Erythroblast (primary cell): ENCODE measurements around the gene HNF1A.
A peak's percentile ranks its signal among the peaks of the same experiment; 100 is the strongest.

Source experiments
- DNase-seq, 2 experiments: peaks; one replicate each; lab custom pipeline; 2025; lab: John Stamatoyannopoulos, UW
- GATA1 ChIP-seq: IDR thresholded peaks from 2 replicates; pipeline ENCODE4 v1.6.1; 2011; ENCODE audit warnings: low read depth, mild to moderate bottlenecking, control low read depth, low read length, moderate library complexity
- POLR2A ChIP-seq: IDR thresholded peaks from 2 replicates; pipeline ENCODE4 v1.6.1; 2011; ENCODE audit warnings: mild to moderate bottlenecking, low read length

Gene HNF1A

DNA sequence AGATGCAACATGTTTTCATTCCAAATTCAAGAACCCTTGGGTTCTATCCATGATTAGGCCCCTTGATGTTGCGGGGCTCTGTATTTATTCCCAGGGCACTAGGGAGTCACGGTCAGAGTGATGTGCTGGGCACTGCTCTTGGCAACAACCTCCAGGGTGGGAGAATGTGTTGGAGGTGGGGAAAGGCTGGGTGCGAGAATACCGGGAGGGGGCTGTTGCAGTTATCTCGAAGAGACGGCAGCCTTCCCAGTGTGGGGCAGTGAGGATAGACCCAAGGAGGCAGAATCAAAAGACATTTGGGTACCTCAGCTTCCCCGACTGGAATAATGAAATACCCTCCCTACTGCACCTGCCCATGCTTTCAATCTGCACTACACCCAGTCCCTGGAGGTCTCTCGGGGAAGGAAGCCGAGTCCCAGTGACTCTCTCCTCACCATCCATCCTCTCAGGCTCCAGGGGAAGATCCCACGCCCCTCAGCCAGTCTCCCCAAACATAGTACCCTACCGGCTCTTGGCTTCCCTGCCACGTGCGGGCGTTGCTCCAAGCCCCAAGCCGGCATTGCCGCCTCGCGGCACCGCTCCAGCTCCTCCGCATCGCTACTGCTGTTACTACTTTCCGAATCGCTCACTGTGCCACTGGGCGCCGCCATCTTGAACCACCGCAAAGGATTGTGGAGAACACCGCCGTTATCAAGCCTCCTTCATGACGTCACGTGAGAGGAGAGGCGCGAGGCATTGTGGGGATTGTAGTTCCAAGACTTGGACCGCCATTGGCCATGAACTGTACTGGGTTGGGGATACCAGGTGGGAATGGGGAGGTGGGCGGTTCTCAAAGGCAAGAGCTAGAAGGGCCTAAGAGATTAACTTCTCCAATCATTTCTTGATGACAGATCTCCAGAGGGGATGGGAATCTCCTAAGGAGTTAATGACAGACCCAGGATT lies 37.8 kb downstream of the HNF1A start, which contains the start of gene C12orf43:
C12orf43 (minus strand) TSS at position 663 of the 942 bp plus-strand sequence; CDS start at position 650, 13 bp downstream.
- DNase-seq: peak; percentile 92 to 95
- TF ChIP-seq POLR2A (peak; percentile 81), GATA1 (no peak)

DNA sequence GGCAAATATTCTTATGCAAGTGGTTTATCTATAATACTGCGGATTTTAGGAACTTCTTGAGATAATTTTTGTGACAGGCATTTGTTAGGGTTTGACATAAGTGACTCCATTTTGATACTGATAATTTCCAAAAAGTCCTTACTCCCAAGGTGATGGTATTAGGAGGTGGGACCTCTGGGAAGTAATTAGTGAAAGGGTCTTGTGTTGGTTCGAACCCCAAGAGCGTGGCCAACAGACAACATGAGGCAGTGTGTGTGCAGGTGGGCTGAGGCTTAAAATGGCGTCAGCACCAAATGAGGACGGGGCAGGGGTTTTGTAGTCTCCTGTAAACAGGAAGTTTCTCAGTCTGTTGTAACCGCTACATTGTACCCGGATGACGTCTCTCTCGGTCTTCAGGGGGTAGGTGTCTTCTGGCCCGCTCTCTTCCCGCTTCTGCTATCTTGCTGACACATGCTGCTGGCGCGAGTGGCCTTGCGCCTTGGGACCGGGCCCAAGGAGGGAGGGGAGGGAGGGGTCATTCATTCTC lies 39.7 kb downstream of the HNF1A start:
- DNase-seq: no peak
- TF ChIP-seq POLR2A (no peak), GATA1 (no peak)

DNA sequence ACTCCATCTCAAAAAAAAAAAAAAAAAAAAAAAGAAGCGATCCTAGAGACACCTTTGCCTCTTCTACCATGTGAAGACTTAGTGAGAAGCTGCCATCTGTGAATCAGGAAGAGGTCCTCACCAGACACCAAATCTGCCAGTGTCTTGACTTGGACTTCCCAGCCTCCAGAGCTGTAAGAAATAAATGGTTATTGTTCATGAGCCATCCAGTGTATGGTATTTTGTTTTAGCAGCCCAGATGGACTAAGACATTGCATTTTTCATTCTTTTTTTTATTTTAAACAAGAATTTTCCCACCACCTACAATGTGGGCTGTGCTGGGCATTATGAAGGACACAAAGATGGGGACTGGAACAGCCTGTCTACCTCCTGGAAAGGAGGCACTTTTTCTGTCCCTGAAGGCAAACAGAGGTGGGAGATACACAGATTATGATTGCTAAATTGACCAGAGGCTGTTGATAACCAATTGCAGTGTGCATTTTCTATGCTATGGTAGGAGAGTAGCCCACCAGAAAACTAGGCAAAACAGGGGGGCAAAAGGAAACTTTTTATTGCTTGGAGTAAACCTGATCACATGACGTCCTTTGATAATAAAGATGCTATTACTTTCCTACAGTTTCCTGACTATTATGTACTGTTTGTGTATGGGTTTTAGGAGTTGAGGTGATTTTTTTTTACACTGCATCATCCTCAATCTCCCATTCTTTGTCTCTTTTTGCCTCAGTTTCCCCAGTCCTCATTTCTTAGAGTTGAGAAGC lies 40.7 kb downstream of the HNF1A start:
- TF ChIP-seq POLR2A (no peak), GATA1 (no peak)
- DNase-seq: no peak

DNA sequence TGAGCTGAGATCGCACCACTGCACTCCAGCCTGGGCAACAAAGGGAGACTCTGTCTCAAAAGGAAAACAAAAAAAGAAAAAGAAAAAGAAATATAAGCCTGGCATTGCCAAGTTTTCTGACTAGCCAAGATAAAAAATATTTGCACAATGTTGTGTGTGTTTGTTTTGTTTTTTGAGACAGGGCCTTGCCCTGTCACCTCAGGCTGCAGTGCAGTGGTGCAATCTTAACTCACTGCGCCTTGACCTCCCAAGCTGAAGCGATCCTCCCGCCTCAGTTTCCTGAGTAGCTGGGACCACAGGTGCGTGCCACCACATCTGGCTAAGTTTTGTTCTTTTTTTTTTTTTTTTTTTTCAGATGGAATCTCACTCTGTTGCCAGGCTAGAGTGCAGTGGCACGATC lies 43.4 kb downstream of the HNF1A start:
- TF ChIP-seq GATA1 (no peak), POLR2A (no peak)
- DNase-seq: no peak

DNA sequence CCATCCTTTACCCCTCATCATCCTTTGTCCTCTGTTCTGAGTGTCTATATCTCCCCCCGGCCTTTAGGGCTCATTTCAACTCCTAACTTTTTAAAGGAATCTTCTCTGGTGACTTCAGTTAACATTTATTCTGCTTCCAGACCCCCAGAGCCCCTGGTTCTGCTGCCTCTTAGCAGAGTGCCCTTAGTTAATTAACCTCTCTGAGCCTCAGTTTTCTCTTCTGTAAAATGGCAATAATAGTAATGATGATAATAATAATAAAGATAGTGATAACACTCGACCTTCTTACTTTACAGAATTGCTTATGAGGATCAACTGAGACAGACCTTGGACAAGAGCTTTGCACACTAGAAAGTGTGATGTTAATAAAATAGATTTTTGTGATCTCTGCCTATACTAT lies 44.4 kb downstream of the HNF1A start:
- DNase-seq: no peak
- TF ChIP-seq POLR2A (no peak), GATA1 (no peak)

DNA sequence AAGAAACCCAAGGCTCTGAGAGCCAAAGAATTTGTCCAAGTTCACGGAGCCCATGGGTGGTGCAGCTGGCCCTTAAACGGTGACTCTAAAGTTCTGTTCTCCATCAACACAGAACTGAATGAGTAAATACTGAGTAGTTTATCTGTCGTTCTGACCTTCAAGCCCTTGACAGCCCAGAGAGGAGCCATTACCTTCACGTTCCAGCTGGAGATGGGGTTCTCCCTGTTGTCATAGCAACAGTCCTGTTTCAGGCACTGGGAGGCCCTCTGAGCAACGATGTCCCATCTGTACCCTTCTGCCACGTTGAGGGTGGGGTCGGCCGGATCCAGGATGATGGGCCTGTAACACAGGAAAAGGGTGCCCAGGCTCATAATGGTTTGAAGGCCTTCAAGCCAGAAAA lies 45.5 kb downstream of the HNF1A start:
- no peak for TF ChIP-seq GATA1
- no peak for TF ChIP-seq POLR2A
- DNase-seq: no peak

DNA sequence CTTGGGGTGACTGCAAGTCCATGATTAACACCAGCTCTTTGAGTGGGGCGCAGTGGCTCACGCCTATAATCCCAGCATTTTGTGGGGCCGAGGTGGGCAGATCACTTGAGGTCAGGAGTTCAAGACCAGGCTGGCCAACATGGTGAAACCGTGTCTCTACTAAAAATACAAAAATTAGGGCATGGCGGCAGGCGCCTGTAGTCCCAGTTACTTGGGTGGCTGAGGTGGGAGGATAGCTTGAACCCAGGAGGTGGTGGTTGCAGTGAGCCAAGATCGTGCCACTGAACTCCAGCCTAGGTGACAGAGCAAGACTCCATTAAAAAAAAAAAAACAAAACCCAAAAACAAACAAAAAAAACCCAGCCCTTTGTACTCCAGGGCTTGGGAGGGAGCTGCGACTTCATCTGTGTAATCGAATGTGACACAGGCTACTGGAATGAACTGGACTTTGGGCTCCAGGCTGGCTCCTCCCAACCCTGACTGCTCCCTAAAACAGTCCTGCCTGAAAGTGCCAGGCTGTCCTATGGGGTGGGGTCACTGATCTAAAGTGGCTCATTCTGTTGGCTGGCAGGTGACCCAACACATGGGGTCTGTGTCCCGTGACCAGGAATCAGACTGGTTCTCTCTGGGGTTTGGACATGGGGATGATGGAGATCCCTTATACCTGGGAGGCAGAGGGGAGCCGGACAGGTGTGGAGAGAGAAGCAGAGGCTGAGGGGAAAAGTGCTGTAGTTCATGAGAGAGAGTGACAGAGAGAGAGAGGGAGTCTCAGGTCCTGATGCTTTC lies 47.3 kb downstream of the HNF1A start:
- no peak for DNase-seq
- no peak for TF ChIP-seq POLR2A
- no peak for TF ChIP-seq GATA1

DNA sequence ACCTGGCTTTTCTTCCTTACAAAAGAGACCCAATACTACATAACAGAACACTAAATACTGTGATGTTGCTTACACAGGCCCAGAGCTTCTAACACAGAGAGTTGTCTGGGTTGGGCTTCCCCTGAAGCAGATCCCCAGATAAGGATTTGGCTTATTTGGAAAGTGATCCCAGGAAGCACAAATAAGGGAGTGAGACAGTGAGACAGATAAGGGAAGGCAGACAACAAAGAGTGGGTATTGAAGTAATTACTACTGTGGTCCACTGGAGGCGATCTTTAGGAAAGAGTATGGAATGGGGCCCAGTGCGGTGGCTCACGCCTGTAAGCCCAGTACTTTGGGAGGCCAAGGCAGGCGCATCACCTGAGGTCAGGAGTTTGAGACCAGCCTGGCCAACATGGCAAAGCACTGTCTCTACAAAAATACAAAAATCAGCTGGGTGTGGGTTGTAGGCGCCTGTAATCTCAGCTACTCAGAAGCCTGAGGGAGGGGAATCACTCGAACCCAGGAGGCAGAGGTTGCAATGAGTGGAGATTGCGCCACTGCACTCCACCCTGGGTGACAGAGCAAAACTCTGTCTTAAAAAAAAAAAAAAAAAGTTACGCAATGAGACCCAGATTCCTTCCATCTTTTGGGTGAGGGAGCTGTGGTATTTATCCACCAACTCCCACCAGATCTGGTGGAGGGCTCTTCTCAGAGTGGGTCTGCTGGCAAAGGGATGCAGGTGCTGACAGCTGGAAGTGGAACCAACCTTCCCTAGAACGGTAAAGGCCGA lies 48.1 kb downstream of the HNF1A start:
- DNase-seq: peak; percentile 27 to 47
- TF ChIP-seq POLR2A (no peak), GATA1 (no peak)

DNA sequence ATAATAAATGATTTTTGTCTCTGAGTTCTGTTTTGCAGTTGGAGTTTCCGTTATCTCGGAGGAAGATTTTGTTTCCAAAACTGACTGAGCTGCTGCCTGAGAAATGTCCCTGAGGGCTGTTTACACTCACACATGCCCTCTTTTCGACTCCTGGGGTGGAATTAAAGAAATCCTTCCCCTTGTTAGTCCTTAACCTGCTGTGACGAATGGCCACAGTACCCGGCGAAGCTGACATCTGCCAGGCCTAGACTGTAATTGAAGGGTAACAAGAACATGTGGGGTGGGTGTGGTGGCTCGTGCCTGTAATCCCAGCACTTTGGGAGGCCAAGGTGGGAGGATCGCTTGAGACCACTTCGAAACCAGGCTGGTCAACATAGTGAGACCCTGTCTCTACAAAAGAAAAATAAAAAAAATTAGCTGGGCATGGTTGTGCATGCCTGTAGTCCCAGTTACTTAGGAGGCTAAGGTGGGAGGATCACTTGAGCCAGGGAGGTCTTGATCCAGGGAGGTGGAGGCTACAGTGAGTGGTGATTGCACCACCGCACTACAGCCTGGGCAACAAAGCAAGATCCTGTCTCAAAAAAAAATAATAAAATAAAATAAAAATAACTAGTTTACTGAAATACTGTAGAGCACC lies 52.4 kb downstream of the HNF1A start:
- no peak for TF ChIP-seq GATA1
- TF ChIP-seq POLR2A: no peak
- DNase-seq: no peak

DNA sequence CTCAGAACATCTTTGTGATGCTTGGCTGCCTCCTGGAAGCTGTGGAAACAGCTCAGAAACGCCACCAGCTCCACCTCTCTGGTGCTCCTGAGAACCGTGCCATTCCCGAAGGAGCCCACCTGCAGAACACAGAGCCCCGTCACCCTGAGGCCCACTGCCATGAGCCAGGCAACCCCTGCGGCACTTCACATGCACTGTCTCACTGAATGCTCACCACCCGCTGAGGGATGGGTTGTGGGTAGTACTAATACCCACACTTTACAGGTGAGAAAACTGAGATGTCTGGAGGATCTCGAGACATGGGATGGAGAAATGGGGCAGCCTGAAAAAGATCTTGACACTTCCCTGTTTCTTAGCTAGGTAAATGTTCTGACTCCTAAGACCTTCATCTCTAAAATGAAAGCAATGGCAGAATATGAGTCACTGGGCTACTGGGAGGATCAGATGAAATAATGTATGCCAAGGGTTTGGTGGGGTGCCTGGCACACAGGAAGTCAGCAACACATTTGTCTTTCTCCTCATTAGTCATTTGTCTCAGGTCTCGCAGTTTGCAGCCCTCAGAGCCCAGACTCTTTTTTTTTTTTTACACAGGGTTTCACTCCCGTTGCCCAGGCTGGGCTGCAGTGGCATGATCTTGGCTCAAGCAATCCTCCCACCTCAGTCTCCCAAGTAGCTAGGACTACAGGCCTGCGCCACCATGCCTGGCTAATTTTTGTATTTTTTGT lies 55.4 kb downstream of the HNF1A start:
- no peak for DNase-seq

DNA sequence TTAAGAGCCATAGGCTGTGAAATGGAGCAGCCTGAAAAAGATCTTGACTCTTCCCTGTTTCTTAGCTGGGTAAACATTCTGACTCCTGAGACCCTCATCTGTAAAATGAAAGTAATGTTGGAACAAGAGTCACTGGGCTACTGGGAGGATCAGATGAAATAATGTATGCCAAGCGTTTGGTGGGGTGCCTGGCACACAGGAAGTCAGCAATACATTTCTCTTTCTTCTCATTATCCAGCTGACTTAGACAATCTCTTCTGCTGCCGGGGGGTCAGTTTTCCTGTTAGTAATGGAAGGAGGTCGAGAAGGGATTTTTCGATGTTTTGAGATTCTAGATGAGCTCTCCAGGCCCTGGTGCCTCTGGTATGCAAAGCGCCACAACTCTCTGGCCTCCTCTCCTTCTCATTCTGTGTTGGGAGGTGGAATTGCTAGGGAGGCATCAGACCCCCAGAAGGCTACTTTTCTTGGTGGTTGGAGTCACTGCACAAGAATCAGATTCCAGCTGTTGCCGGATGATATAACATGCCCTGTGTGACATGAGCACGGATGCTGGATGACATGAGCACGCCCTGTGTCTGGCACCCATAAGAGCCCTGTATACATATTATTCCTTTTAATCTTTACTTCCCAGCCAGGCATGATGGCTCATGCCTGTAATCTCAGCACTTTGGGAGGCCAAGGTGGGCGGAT lies 56.4 kb downstream of the HNF1A start:
- no peak for TF ChIP-seq GATA1
- TF ChIP-seq POLR2A: no peak
- DNase-seq: no peak

More for the DNA sequence above, 55.4 kb downstream of the HNF1A start:
- TF ChIP-seq GATA1 (no peak), POLR2A (no peak)
